Vagina (tissue), 2 donors: ENCODE data around the gene EXD3. TPM values are rescaled to one million over a fixed set of nuclear protein-coding genes. Genes with fewer than 3 reads are reported as not detected.
A peak's percentile ranks its signal among the peaks of the same experiment; 100 is the strongest.

Source experiments
- DNase-seq, 2 donors: peaks; one replicate each; pipeline ENCODE4 v3.0.0-alpha.2; 2017; ENCODE audit errors: extremely low spot score in 2 of 2
- H3K27ac ChIP-seq: fragments of 200-600 bp; sonication (generic); one replicate; pipeline ENCODE4 v1.5.1; 2019
- H3K27me3 ChIP-seq: fragments of 200-600 bp; sonication (generic); one replicate; pipeline ENCODE4 v1.5.1; 2019
- H3K36me3 ChIP-seq, 2 donors: fragments of 200-600 bp; sonication (generic); one replicate each; pipeline ENCODE4 v1.5.1; 2017 to 2019
- H3K4me1 ChIP-seq: fragments of 200-600 bp; sonication (generic); one replicate; pipeline ENCODE4 v1.5.1; 2019
- H3K4me3 ChIP-seq, 2 donors: fragments of 200-600 bp; sonication (generic); 1 replicate in 1 of 2; 2 replicates in 1 of 2; pipeline ENCODE4 v1.5.1; 2016 to 2019
- H3K9me3 ChIP-seq: fragments of 200-600 bp; sonication (generic); one replicate; pipeline ENCODE4 v1.5.1; 2019
- POLR2A ChIP-seq, 2 donors: fragments of 450-650 bp; IDR thresholded peaks; one replicate each; pipeline ENCODE4 v1.6.1; 2017; ENCODE audit warnings: antibody characterized with exemption in 2 of 2, mild to moderate bottlenecking in 2 of 2, moderate library complexity in 2 of 2
- POLR2AphosphoS5 ChIP-seq, 2 donors: sonication (generic); formaldehyde crosslinking; IDR thresholded peaks; one replicate each; pipeline ENCODE4 v1.9.0; 2017; ENCODE audit warnings: antibody characterized with exemption in 2 of 2, mild to moderate bottlenecking in 2 of 2, low read depth in 1 of 2; ENCODE audit not compliant: insufficient read depth in 1 of 2
- intact Hi-C: fragments of 100-400 bp; cut with DNase I; formaldehyde crosslinking; loops from one replicate; pipeline ENCODE4 v1.15.1; 2023
- total RNA-seq: library from RNA; depleted of rRNA; stranded (reverse); fragments of >200 nt; gene quantifications from one replicate; pipeline ENCODE4 v1.2.3, GENCODE V29; 2016
- TF ChIP-seq, protein P1 (sequence below), 3 experiments: fragments of 450-650 bp in 2 of 3; fragments of 200-600 bp in 1 of 3; sonication (generic) in 1 of 3; IDR thresholded peaks; one replicate each; pipeline ENCODE4 v1.5.1; 2017 to 2019; ENCODE audit warnings: antibody characterized with exemption in 3 of 3, mild to moderate bottlenecking in 2 of 3, moderate library complexity in 2 of 3

The EXD3 gene
- total RNA-seq, 1 donor from 2014 or later: 35.6 TPM

DNA sequence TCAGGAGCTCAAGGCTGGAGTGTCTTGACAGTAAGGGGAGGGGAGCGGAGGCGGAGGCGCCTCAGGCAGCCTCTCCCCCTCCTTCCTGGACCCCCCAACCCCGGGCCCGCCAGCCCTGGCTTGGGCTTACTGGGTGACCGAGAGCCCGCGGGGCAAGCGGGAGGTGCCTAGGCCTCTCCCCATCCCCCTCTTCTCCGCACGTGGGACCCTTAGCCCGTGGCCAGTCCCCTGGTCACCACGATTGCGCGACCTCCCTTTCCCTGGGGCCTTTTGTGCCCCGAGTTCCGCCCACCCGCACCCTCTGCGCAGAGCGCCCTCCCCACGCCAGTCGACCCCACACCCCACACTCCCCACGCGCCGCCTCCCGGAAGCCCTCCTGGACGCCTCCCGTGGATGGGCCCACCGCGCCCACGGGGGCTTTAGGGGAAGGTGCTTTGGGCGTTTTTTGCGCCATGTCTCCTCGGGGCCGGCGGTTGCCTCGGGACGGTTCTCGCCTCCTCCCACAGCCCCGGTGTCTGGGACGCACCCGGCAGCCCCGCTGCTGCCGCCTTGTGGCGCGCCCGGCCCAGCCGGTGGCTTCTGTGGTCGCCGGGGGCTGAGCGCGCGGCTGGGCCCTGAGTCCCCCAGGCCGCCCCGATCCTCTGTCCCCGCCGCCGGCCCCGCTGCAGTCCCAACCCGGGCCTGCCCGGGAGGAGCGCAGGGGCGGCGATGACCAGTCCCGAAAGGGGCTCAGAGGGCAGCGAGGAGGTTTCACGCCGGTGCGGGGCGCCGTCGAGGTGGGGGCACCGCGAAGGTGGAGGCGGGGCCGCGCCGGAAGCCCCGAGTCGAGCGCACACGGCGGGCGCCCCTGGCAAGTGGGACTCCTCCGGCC, 142.3 kb downstream of the EXD3 start:
- TF ChIP-seq, protein P1, sequence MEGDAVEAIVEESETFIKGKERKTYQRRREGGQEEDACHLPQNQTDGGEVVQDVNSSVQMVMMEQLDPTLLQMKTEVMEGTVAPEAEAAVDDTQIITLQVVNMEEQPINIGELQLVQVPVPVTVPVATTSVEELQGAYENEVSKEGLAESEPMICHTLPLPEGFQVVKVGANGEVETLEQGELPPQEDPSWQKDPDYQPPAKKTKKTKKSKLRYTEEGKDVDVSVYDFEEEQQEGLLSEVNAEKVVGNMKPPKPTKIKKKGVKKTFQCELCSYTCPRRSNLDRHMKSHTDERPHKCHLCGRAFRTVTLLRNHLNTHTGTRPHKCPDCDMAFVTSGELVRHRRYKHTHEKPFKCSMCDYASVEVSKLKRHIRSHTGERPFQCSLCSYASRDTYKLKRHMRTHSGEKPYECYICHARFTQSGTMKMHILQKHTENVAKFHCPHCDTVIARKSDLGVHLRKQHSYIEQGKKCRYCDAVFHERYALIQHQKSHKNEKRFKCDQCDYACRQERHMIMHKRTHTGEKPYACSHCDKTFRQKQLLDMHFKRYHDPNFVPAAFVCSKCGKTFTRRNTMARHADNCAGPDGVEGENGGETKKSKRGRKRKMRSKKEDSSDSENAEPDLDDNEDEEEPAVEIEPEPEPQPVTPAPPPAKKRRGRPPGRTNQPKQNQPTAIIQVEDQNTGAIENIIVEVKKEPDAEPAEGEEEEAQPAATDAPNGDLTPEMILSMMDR (IDR thresholded peaks at IDR 0.05): no peak
- TF ChIP-seq POLR2A (IDR thresholded peaks at IDR 0.05) (no peak), POLR2AphosphoS5 (IDR thresholded peaks at IDR 0.05; ENCODE audit: insufficient read depth in 1 of 2, low read depth in 1 of 2) (no peak)
- H3K36me3 ChIP-seq: no peaks in the 10 kb centered on the region
- H3K4me3 ChIP-seq: no peak overlapping the region
- no peaks in the 10 kb centered on the region for H3K9me3 ChIP-seq
- DNase-seq: no peak
- H3K4me1 ChIP-seq: peaks cover 40% of the 10 kb centered on the region
- no peak overlapping the region for H3K27ac ChIP-seq
- intact Hi-C loops: no loop called here
- H3K27me3 ChIP-seq: no peaks in the 10 kb centered on the region

DNA sequence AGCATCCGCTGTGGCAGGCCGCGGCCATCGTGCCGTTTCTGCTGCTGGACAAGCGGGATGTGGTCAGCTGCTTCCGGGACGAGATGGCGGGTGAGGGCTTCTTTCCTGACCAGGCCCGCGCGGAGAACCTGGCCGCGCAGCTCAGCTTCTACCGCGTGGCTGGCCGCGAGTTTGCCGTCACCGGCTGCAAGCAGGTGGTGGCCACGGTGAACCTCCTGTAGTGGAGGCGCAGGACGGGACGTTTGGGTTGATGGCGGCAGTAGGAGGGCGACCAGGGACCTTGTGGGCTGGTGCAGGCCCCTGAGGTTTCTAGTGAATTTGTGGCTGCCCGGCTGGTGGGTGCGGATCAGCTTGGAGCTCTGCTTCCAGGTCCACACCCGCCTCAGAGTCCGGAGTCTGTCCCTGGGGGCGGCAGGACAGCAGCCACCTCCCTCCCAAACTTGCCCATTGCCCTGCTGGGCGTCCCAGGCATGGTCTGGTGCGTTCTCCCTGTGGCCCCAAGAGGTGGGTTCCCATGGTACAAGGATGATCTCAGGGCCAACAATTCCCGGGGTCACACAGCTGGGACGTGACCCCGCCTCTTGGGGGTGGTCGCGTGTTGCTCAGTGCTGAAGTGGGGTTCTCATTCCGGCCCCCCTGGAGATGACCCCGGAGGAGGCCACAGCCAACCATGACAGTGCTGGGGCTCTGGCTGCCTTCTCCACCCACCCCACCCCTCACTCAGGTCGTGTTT, 143.1 kb downstream of the EXD3 start:
- H3K4me3 ChIP-seq: no peak overlapping the region
- intact Hi-C loops: no loop called here
- H3K9me3 ChIP-seq: no peaks in the 10 kb centered on the region
- TF ChIP-seq, protein P1 (IDR thresholded peaks at IDR 0.05): no peak
- TF ChIP-seq POLR2A (IDR thresholded peaks at IDR 0.05) (no peak), POLR2AphosphoS5 (IDR thresholded peaks at IDR 0.05; ENCODE audit: insufficient read depth in 1 of 2, low read depth in 1 of 2) (no peak)
- H3K27me3 ChIP-seq: no peaks in the 10 kb centered on the region
- DNase-seq: peak in 1 of 2 donors; percentile 76
- peaks cover 40% of the 10 kb centered on the region for H3K4me1 ChIP-seq
- H3K27ac ChIP-seq: no peak overlapping the region
- H3K36me3 ChIP-seq: no peaks in the 10 kb centered on the region

DNA sequence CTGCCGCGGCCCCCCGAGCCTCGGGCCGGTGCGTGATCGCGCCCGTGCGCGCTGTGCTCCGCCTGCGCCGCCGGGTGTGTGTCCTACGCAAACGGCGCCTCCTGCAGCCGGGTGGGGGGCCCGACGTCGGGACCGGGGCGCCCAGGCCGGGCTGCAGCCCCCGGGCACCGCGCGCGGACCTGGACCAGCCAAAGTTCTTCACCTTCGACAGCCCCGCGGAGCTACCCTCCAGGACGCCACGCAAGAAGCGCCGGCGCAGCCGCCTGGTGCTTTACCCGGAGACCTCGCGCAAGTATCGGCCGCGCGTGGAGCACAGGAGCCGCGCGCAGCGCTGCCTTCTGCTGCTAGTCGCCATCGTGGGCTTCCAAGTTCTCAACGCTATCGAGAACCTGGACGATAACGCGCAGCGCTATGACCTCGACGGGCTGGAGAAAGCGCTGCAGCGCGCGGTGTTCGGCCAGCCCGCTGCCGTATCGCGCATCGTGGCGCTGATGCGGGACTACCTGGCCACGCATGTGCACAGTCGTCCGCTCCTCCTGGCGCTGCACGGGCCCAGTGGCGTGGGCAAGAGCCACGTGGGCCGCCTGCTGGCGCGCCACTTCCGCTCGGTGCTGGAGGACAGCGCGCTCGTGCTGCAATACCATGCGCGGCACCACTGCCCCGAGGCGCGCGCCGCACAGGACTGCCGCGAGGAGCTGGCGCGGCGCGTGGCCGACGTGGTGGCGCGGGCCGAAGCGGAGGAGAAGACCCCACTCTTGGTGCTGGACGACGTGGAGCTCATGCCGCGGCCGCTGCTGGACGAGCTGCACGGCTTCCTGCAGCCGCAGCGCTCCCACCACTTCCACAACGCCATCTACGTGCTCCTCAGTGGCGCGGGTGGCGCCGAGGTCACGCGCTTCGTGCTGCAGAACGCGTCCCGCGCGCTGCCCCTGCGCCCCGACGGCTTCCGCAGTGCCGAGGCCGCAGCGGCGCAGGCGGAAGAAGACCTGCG, 143.9 kb downstream of the EXD3 start:
- H3K27ac ChIP-seq: peak overlapping the region; percentile 78
- peaks cover 46% of the 10 kb centered on the region for H3K4me1 ChIP-seq
- intact Hi-C loops: no loop called here
- H3K27me3 ChIP-seq: no peaks in the 10 kb centered on the region
- peak overlapping the region; percentile 46 to 63 for H3K4me3 ChIP-seq
- no peaks in the 10 kb centered on the region for H3K9me3 ChIP-seq
- DNase-seq: peak in 1 of 2 donors; percentile 77
- TF ChIP-seq POLR2A (IDR thresholded peaks at IDR 0.05) (no peak), POLR2AphosphoS5 (IDR thresholded peaks at IDR 0.05; ENCODE audit: insufficient read depth in 1 of 2, low read depth in 1 of 2) (no peak)
- TF ChIP-seq, protein P1 (IDR thresholded peaks at IDR 0.05): no peak
- H3K36me3 ChIP-seq: no peaks in the 10 kb centered on the region

DNA sequence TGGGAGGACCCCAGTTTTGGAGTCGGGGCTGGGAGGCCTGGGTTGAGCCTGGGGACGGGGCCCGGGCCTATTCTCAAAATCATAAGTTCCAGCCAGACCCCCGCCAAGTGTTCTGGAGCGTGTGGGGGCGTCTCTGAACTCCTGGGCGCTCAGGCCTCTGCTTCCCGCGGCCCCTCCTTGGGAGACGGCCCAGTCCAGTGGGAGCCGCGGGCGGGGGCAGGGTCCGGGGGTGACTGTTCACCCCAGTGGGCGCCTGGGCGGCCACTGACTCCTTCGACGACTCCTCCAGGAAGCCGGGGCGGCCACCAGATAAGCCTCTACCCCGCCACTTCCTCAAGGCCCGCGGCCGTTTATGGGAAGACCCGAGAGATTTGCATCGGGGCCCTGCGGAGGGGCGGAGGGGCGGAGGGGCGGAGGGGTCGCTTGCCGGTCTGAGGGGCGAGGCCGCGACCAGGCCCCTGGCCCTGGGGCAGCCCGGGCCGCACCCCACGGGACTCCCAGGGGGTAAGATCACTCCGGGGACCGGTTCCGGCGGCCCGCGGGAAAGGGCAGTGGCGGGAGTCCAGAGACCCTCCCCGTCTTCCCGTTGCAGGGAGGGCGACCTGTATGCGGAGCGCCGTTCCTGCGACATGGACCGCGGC, 144.8 kb downstream of the EXD3 start:
- H3K9me3 ChIP-seq: no peaks in the 10 kb centered on the region
- TF ChIP-seq, protein P1 (IDR thresholded peaks at IDR 0.05): no peak
- TF ChIP-seq POLR2A (IDR thresholded peaks at IDR 0.05): no peak
- no peak for TF ChIP-seq POLR2AphosphoS5 (IDR thresholded peaks at IDR 0.05; ENCODE audit: insufficient read depth in 1 of 2, low read depth in 1 of 2)
- H3K4me3 ChIP-seq: peak overlapping the region; percentile 46 to 63
- H3K4me1 ChIP-seq: peaks cover 50% of the 10 kb centered on the region
- no peaks in the 10 kb centered on the region for H3K27me3 ChIP-seq
- H3K27ac ChIP-seq: peak overlapping the region; percentile 78
- DNase-seq: peak in 1 of 2 donors; percentile 77
- no peaks in the 10 kb centered on the region for H3K36me3 ChIP-seq
- intact Hi-C loops: no loop called here
